Stimulated activated CD8-positive, alpha-beta memory T cell treated with anti-CD3 and anti-CD28 coated beads, Interleukin-2, amount 100 ng/mL, for 1 hour (primary cell): ENCODE results near the gene HINT3.
"Not testable (repeated sequence)": the region's sequence is repeated elsewhere in the genome, so short reads cannot be mapped to it uniquely, and the experiment has no call there.

Experiments used
- DNase-seq, 2 donors: peaks; one replicate each; pipeline ENCODE4 v3.0.0-alpha.2; 2020; ENCODE audit warnings: low read depth in 2 of 2

HINT3 gene

DNA sequence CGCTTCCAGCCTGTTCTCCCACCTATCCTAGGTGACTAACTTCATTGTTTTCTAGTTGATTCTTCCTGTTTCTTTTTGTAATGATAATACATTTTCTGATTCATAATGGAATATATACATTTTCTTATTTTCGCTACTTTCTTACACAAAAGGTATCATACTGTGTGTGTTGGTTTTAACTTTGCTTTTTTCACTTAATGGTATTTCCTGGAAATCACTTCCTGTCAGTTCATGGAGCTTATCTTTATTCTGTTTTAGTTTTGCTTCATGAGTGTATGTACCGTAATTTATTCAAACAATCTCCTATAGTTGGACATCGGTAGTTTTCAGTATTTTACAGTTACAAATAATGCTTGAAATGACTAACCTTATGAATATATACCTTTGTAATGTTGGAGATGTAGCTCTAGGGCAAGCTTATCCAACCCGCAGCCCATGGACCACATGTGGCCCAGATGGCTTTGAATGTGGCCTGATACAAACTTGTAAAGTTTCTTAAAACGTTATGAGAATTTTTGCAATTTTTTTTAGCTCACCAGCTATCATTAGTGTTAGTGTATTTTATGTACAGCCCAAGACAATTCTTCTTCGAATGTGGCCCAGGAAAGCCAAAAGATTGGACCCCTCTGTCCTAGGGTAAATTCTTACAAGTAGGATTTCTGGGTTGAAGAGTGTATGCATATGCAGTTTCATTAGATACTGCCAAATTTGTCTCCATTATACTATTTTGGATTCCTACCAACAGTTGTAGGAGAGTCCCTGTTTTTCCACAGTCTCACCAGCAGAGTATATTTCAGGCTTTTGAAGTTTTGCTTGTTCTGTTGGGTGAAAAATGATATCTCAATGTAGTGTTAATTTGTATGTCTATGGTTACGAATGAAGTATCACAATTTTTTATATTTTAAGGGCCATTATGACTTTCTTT, 46.4 kb downstream of the HINT3 start:
- no peak for DNase-seq

DNA sequence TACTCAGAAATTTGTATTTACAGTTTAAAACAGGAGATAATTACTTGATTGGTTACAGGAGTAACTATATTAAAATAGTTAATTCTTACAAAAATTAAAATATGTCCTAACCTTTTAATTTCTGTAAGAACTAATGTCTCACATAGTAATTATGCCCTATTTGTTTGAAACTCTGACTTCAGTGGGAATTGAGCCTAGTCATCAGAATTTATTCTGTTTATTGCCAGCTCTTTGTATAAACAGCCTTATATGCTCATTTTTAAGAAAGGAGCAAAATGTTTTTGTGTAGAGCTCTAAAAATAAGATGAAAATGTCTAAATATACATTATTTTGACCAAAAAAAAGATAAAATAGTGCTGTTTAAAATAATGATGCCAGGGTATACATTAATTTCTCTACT, 51.2 kb downstream of the HINT3 start:
- no peak for DNase-seq

DNA sequence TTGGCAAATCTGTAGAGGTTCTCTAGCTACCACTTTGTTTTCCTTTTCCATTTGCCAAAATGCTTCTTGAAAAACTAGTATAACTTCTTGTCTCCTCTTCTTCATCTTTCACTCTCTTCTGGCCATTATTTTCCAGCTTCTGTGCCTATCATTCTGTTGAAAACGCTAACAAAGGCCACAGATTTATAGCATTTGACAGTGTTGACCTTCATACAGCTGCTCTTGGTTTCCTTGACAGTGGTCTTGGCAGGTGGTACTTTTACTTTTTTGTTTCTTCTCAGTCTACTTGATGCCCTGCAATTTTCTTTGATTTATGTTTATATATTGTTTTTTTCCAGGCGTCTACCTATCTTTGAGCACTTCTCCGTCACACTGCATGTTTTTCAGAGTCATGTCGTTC, 53.5 kb downstream of the HINT3 start:
- DNase-seq: no peak

DNA sequence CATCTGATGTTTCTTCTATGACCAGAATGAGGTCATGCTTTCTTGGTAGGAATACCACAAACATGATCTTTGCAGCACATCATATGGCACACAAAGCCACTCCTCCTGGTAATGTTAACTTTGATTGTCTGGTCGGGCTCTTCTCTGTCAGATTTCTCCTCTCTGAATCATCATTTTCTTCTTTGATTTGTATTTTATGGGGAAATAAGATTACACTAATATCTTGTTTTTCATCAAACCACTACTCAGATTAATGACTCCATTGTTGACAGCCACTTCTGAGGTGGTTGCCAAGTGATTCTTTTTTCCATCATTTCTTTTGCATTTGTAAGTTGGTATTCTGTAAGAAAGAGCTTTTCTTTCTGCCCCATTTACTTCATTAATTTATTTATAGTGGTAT, 59.3 kb downstream of the HINT3 start:
- no peak for DNase-seq

DNA sequence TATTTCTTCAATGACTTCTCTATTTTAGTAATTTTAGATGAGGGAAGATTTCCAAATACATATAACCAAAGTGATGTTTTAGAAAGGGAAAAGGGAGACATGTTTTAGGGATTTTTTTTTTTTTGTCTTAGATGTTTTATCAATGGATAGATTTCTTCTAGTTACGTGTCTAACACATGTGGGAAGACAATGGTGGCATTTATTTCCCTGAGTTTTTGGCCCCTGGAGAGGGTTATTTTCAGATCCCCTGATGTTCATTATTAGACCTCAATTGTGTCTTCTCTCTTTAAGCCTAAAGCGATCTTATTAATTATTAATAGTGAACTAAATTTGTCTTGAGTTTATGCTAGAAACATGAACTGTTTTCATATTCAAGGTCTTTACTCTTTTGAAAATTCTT, 60.0 kb downstream of the HINT3 start:
- no peak for DNase-seq

DNA sequence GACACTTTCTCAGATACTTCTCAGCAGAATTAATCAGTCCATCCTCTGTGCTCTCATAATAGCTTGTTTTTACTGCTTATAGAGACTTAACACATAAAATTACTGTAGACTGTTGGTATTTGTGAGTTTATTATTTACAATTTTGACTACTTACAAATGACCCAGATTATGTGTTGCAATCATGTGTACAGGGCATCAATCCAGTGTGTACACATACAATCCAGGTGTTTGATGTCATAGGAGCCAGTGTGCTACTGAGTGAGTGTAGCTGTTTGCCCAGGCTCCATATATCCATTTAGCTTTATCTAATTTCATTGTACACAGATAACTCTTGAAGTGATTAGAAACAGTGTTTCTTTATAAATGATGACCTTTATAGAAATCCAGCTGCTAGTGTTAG, 61.1 kb downstream of the HINT3 start:
- DNase-seq: no peak

DNA sequence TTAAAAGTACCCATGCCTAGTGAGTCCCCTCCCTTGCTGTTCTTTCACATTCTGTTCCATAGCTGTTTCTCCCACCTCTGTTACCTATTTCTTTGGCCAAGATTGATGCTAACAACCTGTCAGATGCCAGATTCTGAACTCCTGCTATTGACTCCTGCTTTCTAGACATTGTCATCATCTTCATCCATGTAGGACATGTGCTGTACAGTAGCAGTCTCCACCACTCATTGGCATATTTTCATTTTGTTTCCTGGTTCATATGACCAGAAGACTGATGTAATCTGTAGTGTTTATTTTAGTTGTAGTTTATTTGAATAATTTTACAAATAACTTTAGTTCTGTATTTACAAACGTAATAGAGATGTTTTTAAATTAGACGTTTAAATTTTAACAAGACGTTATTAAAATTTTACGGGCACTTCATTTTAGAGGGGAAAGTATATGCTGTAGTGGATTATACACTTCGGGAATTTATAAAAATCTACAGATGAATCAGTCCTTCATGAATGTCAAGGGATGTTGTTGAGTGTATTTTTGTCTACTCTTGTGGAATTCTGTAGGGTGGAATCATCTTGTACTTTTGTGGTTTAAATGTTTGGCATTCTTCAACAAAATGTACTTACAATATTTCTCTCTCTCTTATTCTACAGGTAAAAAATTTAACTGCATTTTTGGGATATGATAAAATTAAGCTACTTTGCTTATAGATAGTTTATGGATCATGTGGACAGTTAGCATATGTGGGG, 63.9 kb downstream of the HINT3 start:
- no peak for DNase-seq

DNA sequence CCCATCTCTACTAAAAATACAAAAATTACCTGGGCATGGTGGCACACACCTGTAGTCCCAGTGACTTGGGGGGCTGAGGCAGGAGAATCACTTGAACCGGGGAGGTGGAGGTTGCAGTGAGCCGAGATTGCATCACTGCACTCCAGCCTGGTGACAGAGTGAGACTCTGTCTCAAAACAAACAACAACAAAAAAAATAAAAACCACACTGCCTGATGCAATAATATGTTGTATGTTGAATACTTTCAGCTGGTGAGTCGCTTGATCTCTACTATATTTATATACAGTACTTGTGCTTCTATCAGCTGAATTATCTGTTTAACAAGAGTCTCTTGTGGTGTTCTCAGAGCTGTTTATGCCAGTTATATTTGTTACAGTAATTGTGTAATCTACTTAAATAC, 66.9 kb downstream of the HINT3 start:
- DNase-seq: not testable (repeated sequence)

DNA sequence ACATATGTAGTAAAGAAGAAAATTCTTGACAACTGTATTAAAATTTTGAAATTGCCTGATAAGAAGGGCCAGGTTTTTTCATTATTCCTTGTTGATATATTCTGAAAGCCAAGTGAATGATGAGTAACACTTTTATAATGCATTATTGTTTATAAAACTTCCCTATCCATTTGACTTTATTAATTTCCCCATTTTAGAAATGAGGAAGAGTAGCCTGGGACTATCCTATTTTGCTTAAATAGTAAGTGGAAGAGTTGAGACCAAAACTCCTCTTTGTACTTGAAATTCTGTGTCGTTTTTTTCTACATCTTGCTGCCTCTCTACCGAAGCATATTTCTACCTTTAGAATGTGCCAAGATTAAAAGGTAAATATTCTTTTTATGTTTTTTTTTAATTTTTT, 69.4 kb downstream of the HINT3 start:
- DNase-seq: no peak

DNA sequence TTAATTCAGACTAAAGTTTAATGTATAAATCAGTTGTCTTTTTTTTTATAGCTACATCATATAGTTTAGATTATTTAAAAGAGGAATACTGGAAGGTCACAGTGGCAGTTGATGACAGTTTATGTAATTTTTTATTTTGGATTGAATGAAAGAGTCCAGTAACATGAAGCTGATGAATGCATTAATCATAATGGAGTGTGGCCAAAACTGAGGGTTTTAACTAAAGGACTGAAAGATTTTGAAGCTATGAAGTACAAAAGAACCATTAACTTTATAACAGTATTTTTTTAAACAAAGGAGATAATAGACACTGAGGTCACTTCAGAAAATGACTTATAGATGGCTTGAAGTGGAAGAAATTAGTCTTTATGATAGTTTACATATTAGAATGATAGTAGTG, 71.0 kb downstream of the HINT3 start:
- DNase-seq: no peak
